ENCODE results near the gene CREB3L2.

The CREB3L2 gene

GRCh38 chr7:137904833-137905232 is 97.1 kb downstream of the CREB3L2 start:
- no peak for DNase-seq
- Mint-ChIP-seq H3K9me3 (no peaks in the 10 kb centered on the region), H3K4me1 (peaks cover 8% of the 10 kb centered on the region), H3K27me3 (no peaks in the 10 kb centered on the region), H3K4me3 (no peak overlapping the region), H3K36me3 (peaks cover 47% of the 10 kb centered on the region), H3K27ac (peak overlapping the region; percentile 12)
- CTCF ChIA-PET, result interaction anchor here (0.8 to 9.2 kb wide), 10 partner anchors 10 to 256 kb away, joined by 3 to 266 read pairs (median 7); partner anchors contain the start of gene CREB3L2

- CTCF ChIA-PET, result interaction anchor here (0.6 to 9.2 kb wide), 25 partner anchors 14 to 835 kb away, joined by 3 to 266 read pairs (median 4); partner anchors contain the start of gene CREB3L2
- peak; percentile 71 for DNase-seq
- Mint-ChIP-seq H3K27ac (peak overlapping the region; percentile 33), H3K27me3 (no peaks in the 10 kb centered on the region), H3K36me3 (peaks cover 41% of the 10 kb centered on the region), H3K9me3 (no peaks in the 10 kb centered on the region), H3K4me3 (no peak overlapping the region), H3K4me1 (peaks cover 20% of the 10 kb centered on the region)
Observed at GRCh38 chr7:137903382-137904169, 98.3 kb downstream of the CREB3L2 start.

- H3K27me3 Mint-ChIP-seq, result no peaks in the 10 kb centered on the region
- no peak for DNase-seq
- no peaks in the 10 kb centered on the region for H3K9me3 Mint-ChIP-seq
- peak overlapping the region; percentile 50 for H3K27ac Mint-ChIP-seq
- CTCF ChIA-PET, result interaction anchor here (0.5 to 9.2 kb wide), 11 partner anchors 10 to 838 kb away, joined by 3 to 266 read pairs (median 4); partner anchors contain the start of gene CREB3L2
- H3K4me1 Mint-ChIP-seq, result peaks cover 28% of the 10 kb centered on the region
- peaks cover 24% of the 10 kb centered on the region for H3K36me3 Mint-ChIP-seq
- no peak overlapping the region for H3K4me3 Mint-ChIP-seq
Observed at GRCh38 chr7:137900137-137900536, 101.7 kb downstream of the CREB3L2 start.

- no peak overlapping the region for H3K4me3 Mint-ChIP-seq
- CTCF ChIA-PET, result interaction anchor here (0.8 to 9.2 kb wide), 10 partner anchors 9 to 839 kb away, joined by 3 to 266 read pairs (median 4); partner anchors contain the start of gene CREB3L2
- H3K4me1 Mint-ChIP-seq, result peaks cover 28% of the 10 kb centered on the region
- H3K27ac Mint-ChIP-seq, result peak overlapping the region; percentile 73
- no peaks in the 10 kb centered on the region for H3K27me3 Mint-ChIP-seq
- peak; percentile 83 for DNase-seq
- H3K36me3 Mint-ChIP-seq, result peaks cover 23% of the 10 kb centered on the region
- no peaks in the 10 kb centered on the region for H3K9me3 Mint-ChIP-seq
Observed at GRCh38 chr7:137898839-137899721, 102.8 kb downstream of the CREB3L2 start.

GRCh38 chr7:137895301-137896221 is 106.3 kb downstream of the CREB3L2 start:
- Mint-ChIP-seq H3K36me3 (peaks cover 27% of the 10 kb centered on the region), H3K27me3 (no peaks in the 10 kb centered on the region), H3K9me3 (no peaks in the 10 kb centered on the region), H3K27ac (peak overlapping the region; percentile 42), H3K4me1 (peaks cover 24% of the 10 kb centered on the region), H3K4me3 (no peak overlapping the region)
- DNase-seq, result no peak
- CTCF ChIA-PET, result interaction anchor here (0.6 to 2.0 kb wide), 5 partner anchors 14 to 815 kb away, joined by 3 to 12 read pairs (median 3); no protein-coding TSS in a partner anchor

- Mint-ChIP-seq H3K4me1 (peaks cover 5% of the 10 kb centered on the region), H3K4me3 (no peak overlapping the region), H3K27me3 (no peaks in the 10 kb centered on the region), H3K27ac (no peak overlapping the region), H3K9me3 (no peaks in the 10 kb centered on the region), H3K36me3 (peaks cover 22% of the 10 kb centered on the region)
- CTCF ChIA-PET, result interaction anchor here (0.9 to 1.4 kb wide), 3 partner anchors 8 to 232 kb away, joined by 3 read pairs; no protein-coding TSS in a partner anchor
- no peak for DNase-seq
Observed at GRCh38 chr7:137893143-137893742, 108.6 kb downstream of the CREB3L2 start.

GRCh38 chr7:137891016-137891655 is 110.8 kb downstream of the CREB3L2 start:
- peaks cover 20% of the 10 kb centered on the region for H3K36me3 Mint-ChIP-seq
- H3K9me3 Mint-ChIP-seq, result no peaks in the 10 kb centered on the region
- H3K27me3 Mint-ChIP-seq, result no peaks in the 10 kb centered on the region
- no peak overlapping the region for H3K4me3 Mint-ChIP-seq
- H3K27ac Mint-ChIP-seq, result no peak overlapping the region
- CTCF ChIA-PET, result interaction anchor here (0.6 kb wide), 1 partner anchor 331 kb away, joined by 3 read pairs; no protein-coding TSS in a partner anchor
- peaks cover 5% of the 10 kb centered on the region for H3K4me1 Mint-ChIP-seq
- DNase-seq, result no peak

- H3K4me1 Mint-ChIP-seq, result peaks cover 2% of the 10 kb centered on the region
- H3K4me3 Mint-ChIP-seq, result no peak overlapping the region
- CTCF ChIA-PET, result interaction anchor here (0.6 to 1.3 kb wide), 2 partner anchors 9 to 331 kb away, joined by 3 read pairs; no protein-coding TSS in a partner anchor
- DNase-seq, result no peak
- H3K27ac Mint-ChIP-seq, result no peak overlapping the region
- H3K36me3 Mint-ChIP-seq, result peaks cover 16% of the 10 kb centered on the region
- H3K27me3 Mint-ChIP-seq, result no peaks in the 10 kb centered on the region
- H3K9me3 Mint-ChIP-seq, result no peaks in the 10 kb centered on the region
Observed at GRCh38 chr7:137890449-137890921, 111.4 kb downstream of the CREB3L2 start.

- CTCF ChIA-PET, result interaction anchor here (1.4 to 2.1 kb wide), 2 partner anchors 15 to 232 kb away, joined by 4 to 8 read pairs; no protein-coding TSS in a partner anchor
- peaks cover 2% of the 10 kb centered on the region for H3K4me1 Mint-ChIP-seq
- H3K27ac Mint-ChIP-seq, result no peak overlapping the region
Observed at GRCh38 chr7:137888241-137888640, 113.6 kb downstream of the CREB3L2 start.

GRCh38 chr7:137886746-137887145 is 115.1 kb downstream of the CREB3L2 start:
- Mint-ChIP-seq H3K27ac (no peak overlapping the region), H3K36me3 (peaks cover 18% of the 10 kb centered on the region), H3K4me3 (no peak overlapping the region), H3K4me1 (peaks cover 2% of the 10 kb centered on the region), H3K9me3 (no peaks in the 10 kb centered on the region), H3K27me3 (no peaks in the 10 kb centered on the region)
- CTCF ChIA-PET, result interaction anchor here (0.7 kb wide), 1 partner anchor 14 kb away, joined by 4 read pairs; no protein-coding TSS in a partner anchor
- no peak for DNase-seq

More at GRCh38 chr7:137888241-137888640, 113.6 kb downstream of the CREB3L2 start:
- Mint-ChIP-seq H3K27me3 (no peaks in the 10 kb centered on the region), H3K4me3 (no peak overlapping the region), H3K9me3 (no peaks in the 10 kb centered on the region), H3K36me3 (peaks cover 14% of the 10 kb centered on the region)
- no peak for DNase-seq

GRCh38 chr7:137886281-137886680 is 115.6 kb downstream of the CREB3L2 start:
- no peak for DNase-seq
- Mint-ChIP-seq H3K36me3 (peaks cover 22% of the 10 kb centered on the region), H3K27ac (no peak overlapping the region), H3K9me3 (no peaks in the 10 kb centered on the region), H3K27me3 (no peaks in the 10 kb centered on the region), H3K4me1 (peaks cover 2% of the 10 kb centered on the region), H3K4me3 (no peak overlapping the region)
- CTCF ChIA-PET, result interaction anchor here (0.7 kb wide), 1 partner anchor 14 kb away, joined by 4 read pairs; no protein-coding TSS in a partner anchor

GRCh38 chr7:137885678-137886077 is 116.2 kb downstream of the CREB3L2 start:
- Mint-ChIP-seq H3K36me3 (peaks cover 18% of the 10 kb centered on the region), H3K9me3 (no peaks in the 10 kb centered on the region), H3K4me3 (no peak overlapping the region), H3K27ac (no peak overlapping the region), H3K27me3 (no peaks in the 10 kb centered on the region), H3K4me1 (peaks cover 2% of the 10 kb centered on the region)
- no peak for DNase-seq
- CTCF ChIA-PET, result interaction anchor here (1.9 kb wide), 1 partner anchor 14 kb away, joined by 5 read pairs; no protein-coding TSS in a partner anchor
